Fibroblast of lung (primary cell): ENCODE measurements around the gene IGSF21. TPM values are rescaled to one million over a fixed set of nuclear protein-coding genes. Genes with fewer than 3 reads are reported as not detected.

Experiments
- DNase-seq, 2 donors: peaks; one replicate each; pipeline versions ENCODE4 v3.0.0 to v3.0.0-alpha.2; 2010; ENCODE audit warnings: low read depth in 2 of 2
- H2AFZ ChIP-seq: 2 replicates; pipeline ENCODE4 v1.5.1; 2012; ENCODE audit warnings: low read length, control low read depth, inconsistent platforms
- H3K27ac ChIP-seq: 2 replicates; pipeline ENCODE4 v1.5.1; 2011; ENCODE audit warnings: low read length, control low read depth; ENCODE audit not compliant: insufficient read depth
- H3K27me3 ChIP-seq: 2 replicates; pipeline ENCODE4 v1.5.1; 2011; ENCODE audit warnings: mild to moderate bottlenecking, low read length; ENCODE audit not compliant: control insufficient read depth, insufficient read depth
- H3K36me3 ChIP-seq: 2 replicates; pipeline ENCODE4 v1.5.1; 2011; ENCODE audit warnings: low read length; ENCODE audit not compliant: control insufficient read depth, insufficient read depth
- H3K4me1 ChIP-seq: 2 replicates; pipeline ENCODE4 v1.5.1; 2011; ENCODE audit warnings: low read length; ENCODE audit not compliant: control insufficient read depth, insufficient read depth; ENCODE audit errors: extremely low read depth
- H3K4me2 ChIP-seq: 2 replicates; pipeline ENCODE4 v1.5.1; 2011; ENCODE audit warnings: low read length, control low read depth; ENCODE audit not compliant: insufficient read depth; ENCODE audit errors: extremely low read depth
- H3K4me3 ChIP-seq, 4 experiments: fragments of 200-600 bp in 1 of 4; sonication (generic) in 1 of 4; replicated peaks in 1 of 4; 2 replicates each; pipeline ENCODE4 v1.5.1; 2011 to 2016; ENCODE audit warnings: low read length in 4 of 4, low read depth in 3 of 4, mild to moderate bottlenecking in 3 of 4, control low read depth in 2 of 4, inconsistent platforms in 1 of 4, mixed read lengths in 1 of 4; ENCODE audit not compliant: insufficient read depth in 1 of 4; ENCODE audit errors: control extremely low read depth in 1 of 4
- H3K79me2 ChIP-seq: 2 replicates; pipeline ENCODE4 v1.5.1; 2012; ENCODE audit warnings: mild to moderate bottlenecking, low read length, inconsistent platforms; ENCODE audit not compliant: control insufficient read depth, insufficient read depth
- H3K9ac ChIP-seq: 2 replicates; pipeline ENCODE4 v1.5.1; 2011; ENCODE audit warnings: mild to moderate bottlenecking, low read length, control low read depth; ENCODE audit not compliant: insufficient read depth
- H3K9me3 ChIP-seq: 2 replicates; pipeline ENCODE4 v1.5.1; 2012; ENCODE audit warnings: low read depth, low read length; ENCODE audit not compliant: control insufficient read depth, insufficient read depth
- H4K20me1 ChIP-seq: 2 replicates; pipeline ENCODE4 v1.5.1; 2011; ENCODE audit warnings: low read length; ENCODE audit not compliant: control insufficient read depth, insufficient read depth; ENCODE audit errors: extremely low read depth
- CTCF ChIP-seq, 2 donors: IDR thresholded peaks in 1 of 2; conservative IDR thresholded peaks in 1 of 2; 1 replicate in 1 of 2; 2 replicates in 1 of 2; pipeline ENCODE4 v1.5.1; 2011 to 2012; ENCODE audit warnings: low read length in 2 of 2, control low read depth in 1 of 2, inconsistent platforms in 1 of 2, low read depth in 1 of 2, mild to moderate bottlenecking in 1 of 2
- EZH2 ChIP-seq: IDR thresholded peaks from 2 replicates; pipeline ENCODE4 v1.5.1; 2012; ENCODE audit warnings: low read length, control low read depth, mild to moderate bottlenecking; ENCODE audit errors: missing control alignments
- polyA plus RNA-seq, 2 donors: library from polyadenylated mRNA; depleted of rRNA in 1 of 2; stranded (reverse) in 1 of 2; unstranded in 1 of 2; fragments of >200 nt; gene quantifications; 2 replicates each; pipeline ENCODE4 v1.2.1, GENCODE V29; 2011 to 2012; ENCODE audit warnings: missing spikeins in 1 of 2
- total RNA-seq: library from RNA; depleted of rRNA; stranded (reverse); fragments of >200 nt; gene quantifications from 2 replicates; pipeline ENCODE4 v1.2.1, GENCODE V29; 2014

IGSF21 gene
- total and polyA plus RNA-seq, 2 donors (not counting 1 experiment from before 2014, with no cell fraction given): not detected

- Histone ChIP-seq H3K4me1 (no peaks in the 10 kb centered on the region), H3K27me3 (no peaks in the 10 kb centered on the region), H3K27ac (no peak overlapping the region), H3K4me2 (no peak overlapping the region), H3K9me3 (no peaks in the 10 kb centered on the region), H3K79me2 (no peaks in the 10 kb centered on the region), H3K36me3 (no peaks in the 10 kb centered on the region), H4K20me1 (no peaks in the 10 kb centered on the region), H3K4me3 (no peak overlapping the region), H3K9ac (no peak overlapping the region), H2AFZ (no peak overlapping the region)
- no peak for TF ChIP-seq EZH2
- TF ChIP-seq CTCF (conservative IDR thresholded peaks at IDR 0.05 in 1 of 2, IDR thresholded peaks at IDR 0.05 in 1 of 2; ENCODE audit: low read depth in 1 of 2, low read length in 2 of 2): no peak
- DNase-seq: no peak
Observed at GRCh38 chr1:18174037-18174436, 66.4 kb downstream of the IGSF21 start.

GRCh38 chr1:18175051-18175450 lies 67.5 kb downstream of the IGSF21 start:
- no peak overlapping the region for H3K4me3 ChIP-seq
- H3K4me2 ChIP-seq: no peak overlapping the region
- no peak for DNase-seq
- H4K20me1 ChIP-seq: no peaks in the 10 kb centered on the region
- no peaks in the 10 kb centered on the region for H3K79me2 ChIP-seq
- no peaks in the 10 kb centered on the region for H3K4me1 ChIP-seq
- H2AFZ ChIP-seq: no peak overlapping the region
- no peaks in the 10 kb centered on the region for H3K36me3 ChIP-seq
- H3K27me3 ChIP-seq: no peaks in the 10 kb centered on the region
- no peaks in the 10 kb centered on the region for H3K9me3 ChIP-seq
- H3K9ac ChIP-seq: no peak overlapping the region
- TF ChIP-seq CTCF (conservative IDR thresholded peaks at IDR 0.05 in 1 of 2, IDR thresholded peaks at IDR 0.05 in 1 of 2; ENCODE audit: low read depth in 1 of 2, low read length in 2 of 2) (no peak), EZH2 (no peak)
- no peak overlapping the region for H3K27ac ChIP-seq

DNA sequence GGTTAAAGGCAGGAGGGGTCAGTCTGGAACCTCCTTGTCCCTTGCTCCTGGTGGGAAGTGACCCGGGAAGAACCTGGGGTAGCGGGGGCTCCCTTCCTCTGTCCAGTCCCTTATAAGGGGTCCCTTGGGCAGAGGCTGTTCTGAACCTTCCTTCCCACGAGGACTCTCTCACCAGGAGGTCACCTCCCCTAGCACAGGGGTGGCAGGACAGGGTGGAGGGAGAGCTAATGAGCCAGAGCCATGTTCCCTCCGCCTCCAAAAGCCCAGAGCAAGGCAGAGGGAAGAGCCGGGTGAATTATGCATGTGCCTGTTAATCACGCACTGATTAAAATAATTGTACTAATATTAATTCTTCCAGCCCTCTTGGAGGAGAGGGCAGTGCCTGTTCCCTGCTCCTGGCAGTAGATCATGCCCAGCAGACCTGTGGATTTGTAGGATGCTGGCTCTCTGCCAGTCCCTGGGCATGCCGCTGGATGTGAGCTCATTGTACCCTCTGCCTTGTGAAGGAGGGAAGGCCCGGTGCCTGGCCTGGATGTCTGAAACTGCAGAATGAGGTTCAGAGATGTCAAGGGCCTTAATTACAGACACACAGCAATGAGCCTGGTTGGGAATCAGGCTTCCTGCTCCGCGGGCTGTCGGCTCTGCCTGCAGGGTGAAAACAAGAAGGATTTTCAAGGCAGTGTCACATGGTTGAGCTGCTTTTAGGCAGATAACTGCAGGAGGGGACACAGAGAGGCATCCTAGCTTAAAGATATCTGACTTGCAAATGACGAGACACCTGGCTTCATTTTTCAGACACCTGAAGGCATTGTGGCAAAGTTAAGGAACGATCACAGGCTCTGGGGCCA lies 68.2 kb downstream of the IGSF21 start:
- Histone ChIP-seq H3K79me2 (no peaks in the 10 kb centered on the region), H3K4me2 (no peak overlapping the region), H3K36me3 (no peaks in the 10 kb centered on the region), H3K27ac (no peak overlapping the region), H3K9me3 (no peaks in the 10 kb centered on the region), H3K27me3 (no peaks in the 10 kb centered on the region), H2AFZ (no peak overlapping the region), H3K4me3 (no peak overlapping the region), H4K20me1 (no peaks in the 10 kb centered on the region), H3K9ac (no peak overlapping the region), H3K4me1 (no peaks in the 10 kb centered on the region)
- DNase-seq: no peak
- TF ChIP-seq EZH2 (no peak), CTCF (conservative IDR thresholded peaks at IDR 0.05 in 1 of 2, IDR thresholded peaks at IDR 0.05 in 1 of 2; ENCODE audit: low read depth in 1 of 2, low read length in 2 of 2) (no peak)
